Left colon (tissue), 2 donors: ENCODE measurements around the gene CEMIP. TPM values are rescaled to one million over a fixed set of nuclear protein-coding genes. Genes with fewer than 3 reads are reported as not detected.

Experiments used
- ATAC-seq: fragments of 200-7000 bp; cut with Tn5 transposase; one replicate; pipeline ENCODE4 v1.9.1; 2020; ENCODE audit warnings: mild to moderate bottlenecking, moderate library complexity
- DNase-seq, 2 donors: peaks; one replicate each; pipeline ENCODE4 v3.0.0-alpha.2; 2020
- intact Hi-C, 2 donors: fragments of 100-400 bp; cut with DNase I in 1 of 2; cut with micrococcal nuclease in 1 of 2; formaldehyde crosslinking; loops; one replicate each; pipeline versions ENCODE4 v1.11.2 to v1.14.0; 2022; cut with DNase I, micrococcal nuclease
- total RNA-seq, 2 donors: library from RNA; stranded (reverse); fragmentation: NEBNext Ultra II Directional; extraction: Animal tissue kit (Norgen Biotek cat#: 25700); gene quantifications; one replicate each; pipeline ENCODE4 v1.2.1, GENCODE V29; 2021
- donor health status: DM: no; HTN: no; CAD: no.
- donor health status: DM: yes; HTN: yes; CAD: no.

The CEMIP gene
- total RNA-seq, 2 donors from 2014 or later = 1.1 to 1.7 TPM

DNA sequence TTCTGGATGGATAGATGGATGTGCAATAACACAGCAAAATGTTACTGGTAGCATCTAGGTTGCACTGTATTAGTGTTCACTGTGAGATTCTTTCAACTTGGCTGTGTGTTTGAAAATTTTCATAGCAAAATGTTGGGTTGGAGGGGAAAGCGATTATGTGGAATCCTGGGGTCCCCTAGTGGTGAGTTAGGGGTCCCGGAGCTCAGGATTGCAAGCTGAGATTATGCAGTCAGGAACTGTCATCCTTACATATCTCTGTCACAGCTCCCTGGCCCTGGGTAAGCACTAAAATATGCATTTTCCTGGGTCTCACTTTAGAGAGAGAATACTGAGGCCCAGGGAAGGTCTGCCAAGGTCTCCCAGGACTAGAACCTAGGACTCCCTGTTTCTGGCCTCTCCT is 77.2 kb downstream of the CEMIP start:
- ATAC-seq (no peak), DNase-seq (no peak)
- intact Hi-C loops = no loop called here

DNA sequence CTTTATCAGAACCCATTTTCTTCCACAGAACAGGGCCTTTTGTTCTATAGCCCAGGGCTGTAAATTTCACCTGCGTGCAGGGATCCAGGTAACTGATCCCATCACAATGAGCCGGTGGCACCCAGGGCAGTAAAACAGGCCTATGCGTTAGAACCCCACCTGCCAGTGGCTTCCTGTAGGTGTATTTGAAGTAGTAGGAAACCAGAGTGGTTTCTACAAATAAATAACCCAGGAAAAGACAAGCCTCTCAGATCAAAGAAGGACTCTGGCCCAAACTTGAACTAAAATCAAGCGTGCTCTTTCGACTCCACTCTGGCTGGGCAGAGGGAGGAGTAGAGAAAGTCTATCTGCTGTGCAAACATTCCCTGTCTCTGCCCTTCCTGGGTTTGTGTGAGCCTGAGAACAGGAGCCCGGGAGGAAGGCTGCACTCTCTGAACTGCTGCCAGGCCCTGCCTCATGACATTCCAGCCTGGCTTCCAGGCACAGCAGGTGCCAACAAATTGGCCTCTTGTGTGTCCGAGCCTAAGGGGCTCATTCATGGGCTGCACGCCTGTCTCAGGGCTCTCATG is 77.7 kb downstream of the CEMIP start:
- peak; percentile 88 for ATAC-seq
- DNase-seq = peak; percentile 72
- intact Hi-C loops = no loop called here

DNA sequence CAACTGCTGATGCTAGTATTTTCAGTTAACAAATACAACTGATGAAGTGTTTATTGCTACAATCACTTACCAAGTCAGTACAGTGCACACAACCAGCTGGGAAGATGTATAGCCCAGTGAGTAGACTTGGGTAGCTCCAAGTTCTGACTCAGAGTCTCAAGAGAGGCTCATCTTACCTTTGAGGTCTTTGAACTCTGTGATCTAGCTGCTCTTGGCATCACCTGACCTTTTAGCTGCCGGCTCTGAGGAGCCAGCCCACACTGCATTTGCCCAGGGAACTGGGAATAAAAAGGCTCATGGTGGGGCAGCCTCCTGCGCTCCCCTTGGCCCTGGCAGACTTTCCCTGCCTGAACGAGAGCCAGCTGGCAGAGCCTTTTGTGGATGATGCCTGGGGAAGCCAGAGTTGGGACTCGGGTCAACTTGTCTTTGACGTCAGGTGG is 82.6 kb downstream of the CEMIP start:
- DNase-seq = no peak
- intact Hi-C loops = no loop called here
- ATAC-seq = no peak

DNA sequence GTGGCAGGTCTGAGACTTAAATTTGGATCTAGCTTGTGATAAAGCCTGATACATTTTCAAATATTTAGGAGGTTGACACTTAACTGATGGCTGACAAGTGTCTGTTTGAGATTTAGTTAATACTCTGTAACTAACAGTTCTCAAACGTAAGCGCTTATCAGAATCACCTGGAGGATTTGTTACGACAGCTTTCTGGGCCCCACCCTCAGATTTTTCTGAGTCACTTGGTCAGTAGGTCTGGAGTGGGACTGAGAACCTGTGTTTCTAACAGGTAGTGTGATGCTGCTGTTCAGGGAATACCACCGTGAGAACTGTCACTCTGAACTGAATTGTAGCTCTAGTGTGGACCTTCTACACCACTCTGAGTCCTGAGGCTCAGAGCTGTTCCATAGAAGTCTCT is 85.5 kb downstream of the CEMIP start:
- ATAC-seq (no peak), DNase-seq (no peak)
- intact Hi-C loops = no loop called here

DNA sequence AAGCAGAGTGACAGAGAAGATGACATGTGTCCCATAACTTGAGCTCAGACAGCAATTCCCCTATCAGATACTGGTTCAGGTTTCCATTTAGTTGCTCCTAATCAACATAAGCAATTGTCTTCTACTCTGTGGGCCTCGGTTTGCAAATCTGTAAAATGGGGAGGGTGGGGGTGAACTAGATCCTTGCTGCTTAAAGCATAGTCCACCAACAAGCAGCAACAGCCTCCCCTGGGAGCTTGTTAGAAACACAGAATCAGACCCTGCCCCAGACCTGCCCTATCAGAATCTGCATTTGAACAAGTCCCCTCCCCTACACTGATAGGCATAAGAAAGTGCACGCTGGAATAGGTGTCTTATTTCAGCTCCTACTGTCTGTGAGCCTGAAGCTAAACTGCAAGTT is 87.8 kb downstream of the CEMIP start:
- no peak for ATAC-seq
- intact Hi-C loops = no loop called here
- DNase-seq = no peak

DNA sequence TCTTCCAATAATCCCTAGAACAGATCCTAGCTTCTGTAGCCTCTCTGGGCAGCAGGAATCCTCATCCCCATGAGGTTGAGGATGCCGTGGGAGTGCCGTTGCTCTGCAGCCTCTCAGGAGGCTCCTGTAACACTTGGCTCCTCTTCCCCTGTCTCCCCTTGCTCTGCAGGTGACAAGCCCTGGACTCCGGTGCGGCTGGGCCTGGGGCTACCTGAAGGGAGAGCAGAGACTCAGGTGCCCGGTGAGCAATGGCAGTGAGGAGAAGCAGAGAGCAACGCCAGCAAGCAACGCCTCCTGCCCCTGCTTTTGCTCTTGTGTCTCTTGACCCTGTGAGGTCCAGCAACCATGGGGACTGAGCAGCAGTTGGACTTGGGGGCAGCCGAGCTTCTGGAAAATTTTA is 91.2 kb downstream of the CEMIP start:
- DNase-seq = no peak
- ATAC-seq = no peak
- intact Hi-C loops = no loop called here

DNA sequence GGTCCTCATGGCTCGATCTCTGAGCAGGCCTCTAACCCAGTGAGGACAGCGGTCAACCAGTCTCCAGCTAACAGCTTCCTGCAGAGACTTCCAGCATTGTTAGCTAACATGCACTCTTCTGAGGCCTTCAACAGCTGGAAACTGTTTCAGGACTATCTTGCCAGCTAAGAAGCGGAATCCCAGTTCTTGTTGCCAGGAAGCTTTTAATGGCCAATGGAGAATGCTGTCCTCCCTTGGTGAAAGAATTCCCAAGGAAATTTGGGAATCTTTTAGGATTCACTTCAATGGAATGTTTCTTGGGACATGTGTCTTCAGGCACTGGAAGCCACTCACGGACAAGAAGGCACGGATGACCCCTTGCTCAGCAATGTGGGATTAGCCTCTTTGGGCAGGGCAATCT is 91.7 kb downstream of the CEMIP start:
- DNase-seq = no peak
- ATAC-seq = no peak
- intact Hi-C loops = no loop called here

DNA sequence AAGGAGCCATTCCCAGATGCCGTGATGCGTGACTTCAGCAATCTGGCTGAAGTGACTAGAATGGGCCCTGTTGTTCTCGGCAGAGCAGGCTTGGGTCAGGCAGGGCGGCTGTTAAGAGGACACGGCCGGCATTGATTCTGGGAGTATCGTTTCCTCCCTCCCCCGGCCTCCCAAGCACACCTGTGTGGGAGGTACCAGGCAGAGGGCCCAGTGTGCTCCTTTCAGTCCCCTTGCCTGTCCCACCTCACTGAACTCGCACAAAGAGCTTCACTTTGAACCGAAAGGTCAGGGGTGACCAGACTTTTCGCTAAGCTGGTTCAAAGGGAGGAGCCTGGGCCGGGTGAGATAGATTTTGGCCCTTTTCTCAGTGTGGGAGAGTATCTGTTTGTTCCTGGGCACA is 92.7 kb downstream of the CEMIP start:
- ATAC-seq (no peak), DNase-seq (no peak)
- intact Hi-C loops = no loop called here

DNA sequence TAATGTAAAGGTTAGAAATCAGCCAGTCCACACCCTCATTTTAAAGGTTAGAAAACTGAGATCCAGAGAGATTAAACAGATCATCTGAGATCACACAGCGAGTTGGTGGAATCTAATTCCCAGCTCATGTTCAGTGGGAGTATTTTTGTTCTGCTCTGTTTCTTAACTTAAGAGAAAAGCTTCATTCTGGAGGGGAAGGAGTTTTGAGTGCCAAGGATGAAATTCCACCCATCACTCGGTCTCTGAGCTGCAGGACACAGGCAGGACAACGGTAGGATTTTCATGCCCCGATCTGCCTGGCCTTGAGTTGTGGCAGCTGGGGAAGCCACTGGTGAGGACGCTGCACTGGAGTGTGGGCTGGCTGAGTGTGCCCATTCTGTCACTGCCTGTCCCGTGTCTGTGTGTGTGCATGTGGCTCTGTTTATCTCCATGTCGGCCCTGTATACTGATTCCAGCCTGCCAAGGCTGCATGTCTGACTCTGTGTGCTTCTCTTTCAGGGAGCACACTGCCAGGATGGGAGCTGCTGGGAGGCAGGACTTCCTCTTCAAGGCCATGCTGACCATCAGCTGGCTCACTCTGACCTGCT is 94.3 kb downstream of the CEMIP start:
- ATAC-seq = no peak
- intact Hi-C loops = no loop called here
- no peak for DNase-seq

DNA sequence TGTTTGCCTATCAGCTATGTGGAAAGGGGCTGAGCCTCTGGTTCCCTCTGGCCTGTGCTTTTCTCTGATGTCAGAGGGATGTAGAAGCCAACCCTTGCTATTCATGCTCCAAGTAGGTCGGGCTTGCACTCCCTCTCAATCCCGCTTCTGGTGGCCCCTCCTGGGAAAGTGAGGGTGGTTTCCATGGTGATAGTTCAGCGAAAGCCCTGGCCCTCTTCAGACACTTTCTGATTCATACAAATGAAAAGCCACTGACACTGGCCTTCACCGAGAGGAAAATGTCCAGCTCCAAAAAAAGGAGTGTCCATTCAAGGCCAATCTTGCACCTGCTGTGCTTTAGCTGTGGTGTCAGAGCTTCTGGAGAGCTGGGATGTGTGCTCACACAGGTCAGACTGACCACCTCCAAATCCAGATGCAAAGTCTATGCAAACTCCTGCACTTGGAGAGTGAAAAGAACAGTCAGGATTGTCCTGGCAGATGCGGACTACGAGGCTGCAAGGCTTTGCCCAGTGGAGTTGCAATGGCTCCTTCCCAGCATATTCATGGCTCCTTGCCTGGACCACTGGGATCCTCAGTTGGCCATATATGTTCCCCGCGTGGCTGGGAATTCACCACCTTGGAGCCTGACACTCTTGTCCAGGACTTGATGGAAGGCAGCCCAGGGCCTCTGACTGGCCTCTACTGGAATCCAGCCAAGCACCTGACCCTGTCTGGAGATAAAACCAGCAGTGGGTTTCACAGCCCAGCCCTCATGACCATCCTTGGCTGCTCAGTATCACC is 96.6 kb downstream of the CEMIP start:
- intact Hi-C loops = no loop called here
- DNase-seq (no peak), ATAC-seq (no peak)

DNA sequence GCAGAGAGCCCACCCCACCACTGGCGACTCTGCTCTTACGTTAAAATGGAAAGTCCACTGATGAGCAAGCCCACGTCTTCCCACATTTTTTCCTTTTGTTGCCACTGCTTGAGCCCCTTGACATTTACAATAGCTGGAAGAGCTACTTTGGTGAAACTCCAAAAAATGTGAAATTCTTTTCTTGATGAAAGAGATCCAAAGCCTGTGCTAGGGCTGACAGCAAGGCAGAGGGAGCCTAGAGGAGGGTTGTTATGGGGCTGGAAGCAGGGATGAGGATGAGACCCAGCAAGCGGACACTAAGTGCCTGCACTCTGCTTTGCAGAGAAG is 97.1 kb downstream of the CEMIP start:
- intact Hi-C loops = no loop called here
- DNase-seq (no peak), ATAC-seq (no peak)

DNA sequence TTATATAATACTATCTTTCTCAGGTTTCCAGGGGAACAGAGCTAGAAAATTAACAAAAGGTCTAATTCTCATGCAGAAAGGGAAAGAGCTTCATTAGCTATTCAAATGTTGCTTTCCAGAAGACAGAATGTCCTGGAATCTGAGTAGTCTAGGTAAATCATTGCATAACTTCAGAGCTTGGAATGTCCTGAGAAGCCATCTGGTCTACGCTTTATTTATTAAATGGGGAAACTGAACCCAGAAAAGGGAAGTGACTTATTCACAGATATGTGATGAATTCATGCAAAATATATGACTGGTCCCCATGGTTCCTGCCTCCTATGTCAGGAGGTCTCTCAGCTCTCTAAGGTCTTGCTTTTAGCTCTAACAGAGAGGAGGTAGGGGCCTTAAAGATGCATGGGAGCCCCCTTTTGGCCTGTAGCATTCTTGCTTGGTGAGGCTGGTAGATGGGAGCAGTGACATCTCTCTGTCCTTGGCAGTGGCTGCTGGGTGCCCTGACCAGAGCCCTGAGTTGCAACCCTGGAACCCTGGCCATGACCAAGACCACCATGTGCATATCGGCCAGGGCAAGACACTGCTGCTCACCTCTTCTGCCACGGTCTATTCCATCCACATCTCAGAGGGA is 99.2 kb downstream of the CEMIP start:
- intact Hi-C loops = no loop called here
- no peak for DNase-seq
- ATAC-seq = no peak

DNA sequence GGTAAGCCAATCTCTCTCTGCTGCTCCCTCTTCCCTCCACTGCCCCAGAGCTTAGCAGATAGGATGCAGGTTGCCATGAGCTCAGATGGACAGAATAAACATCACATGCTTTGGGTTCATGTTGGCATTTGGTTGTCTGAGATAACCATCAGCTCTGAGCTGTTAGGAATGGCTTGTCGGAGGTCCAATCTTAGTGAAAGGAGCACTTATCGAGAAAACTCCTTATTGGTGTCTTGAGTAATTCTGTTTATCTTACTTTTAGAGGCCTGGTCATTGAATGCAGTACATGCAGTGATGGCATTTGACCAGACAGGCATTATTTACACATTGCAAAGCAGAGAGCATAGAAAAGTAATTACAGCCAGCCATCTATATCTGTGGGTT is 99.7 kb downstream of the CEMIP start:
- intact Hi-C loops = no loop called here
- DNase-seq (no peak), ATAC-seq (no peak)

DNA sequence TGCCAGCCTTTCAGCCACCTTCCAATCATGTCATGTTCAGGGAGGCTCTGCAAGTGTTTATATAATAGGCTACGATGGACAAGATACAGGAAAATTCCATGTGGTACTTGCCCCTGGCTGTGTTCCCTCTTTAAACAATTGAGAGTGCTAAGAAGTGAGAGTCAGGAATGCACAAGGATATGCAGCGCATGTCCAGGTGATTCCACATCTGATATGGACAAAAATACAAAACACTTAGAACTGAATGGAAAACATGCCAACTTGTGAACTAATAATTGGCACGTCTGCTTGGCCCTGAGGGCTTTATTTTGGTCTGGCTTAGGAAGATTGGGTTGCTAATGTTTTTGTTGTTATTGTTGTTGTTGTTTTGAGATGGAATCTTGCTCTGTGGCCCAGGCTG is 100.9 kb downstream of the CEMIP start:
- ATAC-seq (no peak), DNase-seq (no peak)
- intact Hi-C loops = no loop called here

DNA sequence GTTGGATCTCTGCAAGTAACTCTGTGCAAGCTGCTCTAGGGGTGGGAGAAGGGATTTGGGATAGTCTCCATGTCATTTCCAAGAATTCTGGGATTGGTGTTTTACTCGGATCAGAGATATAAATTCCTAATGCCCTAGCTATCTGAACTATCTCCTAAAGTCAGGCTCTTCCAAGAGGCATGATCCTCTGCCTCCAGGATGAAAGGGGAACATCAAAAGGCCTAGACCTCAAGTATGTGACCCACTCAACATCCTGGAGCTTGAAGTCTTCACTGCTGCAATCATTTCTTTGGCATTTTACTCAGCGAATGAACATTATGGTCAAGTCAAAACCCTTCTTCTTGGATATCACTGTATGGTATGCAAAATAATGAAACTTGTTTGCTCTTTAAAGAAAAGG is 104.5 kb downstream of the CEMIP start:
- no peak for ATAC-seq
- intact Hi-C loops = no loop called here
- DNase-seq = no peak

DNA sequence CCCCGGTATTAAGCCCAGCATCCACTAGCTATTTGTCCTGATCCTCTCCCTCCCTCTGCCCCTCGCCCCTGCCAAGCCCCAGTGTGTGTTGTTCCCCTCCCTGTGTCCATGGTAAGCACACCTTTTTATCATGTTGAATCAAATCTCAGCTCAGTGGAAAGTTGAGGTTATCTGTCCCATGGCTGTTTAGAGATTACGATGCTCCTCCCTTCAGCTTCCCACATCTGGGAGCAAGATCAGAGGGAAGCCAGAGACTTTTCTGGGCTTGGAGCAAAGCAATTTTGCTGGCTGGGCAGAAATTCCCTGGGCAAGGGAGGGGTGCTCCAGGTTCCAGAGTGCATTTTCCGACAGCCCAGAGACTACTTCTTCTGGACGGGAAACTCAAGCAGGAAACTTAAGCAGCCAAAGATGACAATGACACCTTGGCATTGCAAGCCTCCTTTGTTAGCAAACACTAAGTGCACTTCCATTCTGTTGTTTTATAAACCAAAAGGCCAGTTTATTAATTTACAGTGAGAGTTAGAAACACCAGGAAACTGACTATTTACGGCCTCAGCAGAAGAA is 105.9 kb downstream of the CEMIP start:
- ATAC-seq (peak; percentile 23), DNase-seq (no peak)
- intact Hi-C loops = no loop called here

DNA sequence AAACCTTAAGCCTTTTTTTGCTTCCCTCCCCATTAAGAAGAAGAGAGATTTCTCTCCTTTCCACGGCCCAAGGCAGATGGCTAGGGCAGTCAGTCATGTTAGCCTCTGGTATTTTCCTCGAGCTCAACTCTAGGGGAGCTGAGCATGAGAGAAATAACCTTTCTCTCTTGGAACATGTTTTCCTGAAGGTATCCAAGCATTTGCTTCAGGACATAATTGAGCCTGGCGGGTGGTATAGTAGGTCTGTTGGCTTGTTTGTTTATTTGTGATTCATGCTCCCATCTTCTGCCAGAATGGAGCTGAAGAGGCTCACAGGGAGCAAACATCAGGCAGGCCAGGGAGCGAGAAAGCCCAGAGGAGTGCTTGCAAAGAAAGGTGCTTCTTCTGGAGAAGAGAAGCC is 108.0 kb downstream of the CEMIP start:
- DNase-seq = no peak
- intact Hi-C loops = no loop called here
- ATAC-seq = no peak

DNA sequence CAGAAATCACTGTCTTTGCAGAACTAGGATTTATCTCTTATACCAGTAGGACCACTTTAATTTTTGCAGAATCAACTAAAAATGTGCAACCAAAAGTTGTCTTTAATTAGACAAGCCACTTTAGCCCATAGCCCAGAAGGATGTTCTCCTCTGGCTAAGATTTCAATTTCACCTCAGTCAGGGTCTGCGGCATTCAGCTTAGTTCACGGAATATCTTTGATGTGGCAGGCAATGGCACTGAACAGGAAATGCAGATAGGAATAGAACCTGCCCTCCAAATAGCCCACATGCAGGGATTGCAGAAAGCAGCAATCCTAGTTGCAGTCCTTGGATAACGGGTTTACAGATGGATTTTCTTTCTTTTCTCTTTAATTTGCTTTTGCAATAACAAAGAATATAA is 109.7 kb downstream of the CEMIP start:
- no peak for ATAC-seq
- intact Hi-C loops = no loop called here
- DNase-seq = no peak

DNA sequence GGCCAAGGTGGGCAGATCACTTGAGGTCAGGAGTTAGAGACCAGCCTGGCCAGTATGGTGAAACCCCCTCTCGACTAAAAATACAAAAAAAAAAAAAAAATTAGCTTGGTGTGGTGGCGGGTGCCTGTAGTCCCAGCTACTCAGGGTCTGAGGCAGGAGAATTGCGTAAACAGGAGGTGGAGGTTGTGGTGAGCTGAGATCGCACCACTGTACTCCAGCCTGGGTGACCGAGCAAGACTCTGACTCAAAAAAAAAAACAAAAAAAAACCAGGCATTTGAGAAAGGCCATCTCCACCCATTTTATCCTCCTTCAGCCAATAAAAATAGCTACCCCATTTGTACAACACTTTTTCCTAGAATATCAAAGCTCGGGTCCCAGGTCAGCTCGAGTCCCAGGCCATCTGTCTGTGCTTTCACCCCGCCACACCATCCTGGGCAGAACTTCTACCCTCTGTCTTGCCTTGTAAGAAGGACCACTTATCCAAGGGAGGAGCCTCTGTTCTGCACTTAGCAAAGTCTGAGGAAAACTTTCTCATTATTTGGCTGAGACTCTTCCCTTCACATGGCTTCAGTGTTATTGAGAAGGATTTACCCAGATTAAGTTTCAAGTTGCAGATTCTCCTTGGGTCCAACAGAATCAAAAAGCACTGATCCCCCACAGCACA is 111.3 kb downstream of the CEMIP start:
- ATAC-seq (no peak), DNase-seq (no peak)
- intact Hi-C loops = no loop called here

DNA sequence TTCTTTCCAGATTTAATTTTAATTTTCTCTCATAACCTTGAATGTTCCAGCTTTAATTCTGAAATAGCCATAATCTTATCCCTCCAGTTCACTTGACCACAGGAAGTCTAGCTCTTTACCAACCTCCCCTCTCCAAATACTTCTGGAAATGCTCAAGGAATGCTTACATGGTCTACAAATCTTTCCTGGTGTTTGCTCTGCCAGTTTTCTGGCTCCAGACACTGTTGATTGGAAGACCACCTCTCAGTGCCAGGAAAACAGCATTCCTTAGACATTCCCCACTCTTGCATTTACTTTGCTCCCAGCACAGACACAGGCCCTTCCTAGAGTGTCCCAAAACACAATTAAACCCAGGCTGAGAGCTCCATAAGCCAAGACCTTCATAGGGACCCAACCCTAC is 111.8 kb downstream of the CEMIP start:
- DNase-seq (no peak), ATAC-seq (no peak)
- intact Hi-C loops = no loop called here
